ENCODE data around the gene ATOH8.

GRCh38 chr2:85706063-85706462, 47.7 kb upstream of the ATOH8 start:
- TF ChIP-seq POLR2A (IDR thresholded peaks at IDR 0.05) (no peak), CTCF (IDR thresholded peaks at IDR 0.05) (no peak), POLR2AphosphoS5 (IDR thresholded peaks at IDR 0.05) (no peak), EP300 (IDR thresholded peaks at IDR 0.05) (no peak)
